CD4-positive, alpha-beta T cell (primary cell): ENCODE results near the gene KRT76. TPM values are rescaled to one million over a fixed set of nuclear protein-coding genes. Genes with fewer than 3 reads are reported as not detected.

Experiments
- ATAC-seq: fragments of 200-7000 bp; cut with Tn5 transposase; one replicate; pipeline ENCODE4 v1.10.0; 2022; ENCODE audit warnings: mild to moderate bottlenecking; ENCODE audit not compliant: poor library complexity
- CTCF ChIA-PET: fragments of 350-600 bp; sonication (Branson Sonifier 250); formaldehyde crosslinking; loops from one replicate; lab custom pipeline; 2021; ENCODE audit warnings: antibody characterized with exemption, inconsistent platforms; lab: Charles Lee
- POLR2A ChIA-PET: fragments of 350-600 bp; sonication (Branson Sonifier 250); formaldehyde crosslinking; loops from one replicate; lab custom pipeline; 2021; ENCODE audit warnings: antibody characterized with exemption, inconsistent platforms; lab: Charles Lee
- DNase-seq, 14 experiments: peaks; one replicate each; pipeline ENCODE4 v3.0.0-alpha.2; 2013 to 2020; ENCODE audit warnings: mixed read lengths in 2 of 14
- H3K27ac ChIP-seq, 2 donors: one replicate each; pipeline versions ENCODE4 v1.5.1 to v1.7.0; 2013; ENCODE audit warnings: low read length in 2 of 2, low read depth in 1 of 2, mild to moderate bottlenecking in 1 of 2
- H3K27me3 ChIP-seq, 2 experiments: 1 replicate in 1 of 2; 2 replicates in 1 of 2; pipeline versions ENCODE4 v1.6.1 to v1.7.0; 2013; ENCODE audit warnings: low read length in 2 of 2, control low read depth in 1 of 2, mild to moderate bottlenecking in 1 of 2, moderate library complexity in 1 of 2; ENCODE audit not compliant: insufficient read depth in 2 of 2, control insufficient read depth in 1 of 2
- H3K36me3 ChIP-seq: one replicate; pipeline ENCODE4 v1.6.1; 2013; ENCODE audit warnings: low read length, control low read depth; ENCODE audit not compliant: insufficient read depth
- H3K4me1 ChIP-seq: one replicate; pipeline ENCODE4 v1.6.1; 2013; ENCODE audit warnings: low read length, control low read depth; ENCODE audit not compliant: insufficient read depth
- H3K4me3 ChIP-seq: one replicate; pipeline ENCODE4 v1.5.1; 2013; ENCODE audit warnings: mild to moderate bottlenecking, low read length, moderate library complexity
- H3K9me3 ChIP-seq, 2 experiments: 1 replicate in 1 of 2; 2 replicates in 1 of 2; pipeline versions ENCODE4 v1.6.1 to v1.7.0; 2013; ENCODE audit warnings: low read length in 2 of 2, mild to moderate bottlenecking in 2 of 2, control low read depth in 1 of 2, moderate library complexity in 1 of 2; ENCODE audit not compliant: control insufficient read depth in 1 of 2, insufficient read depth in 1 of 2
- H3K27ac Mint-ChIP-seq: one replicate; pipeline ENCODE4 v1.8.0; 2020; ENCODE audit warnings: mixed read lengths
- H3K27me3 Mint-ChIP-seq: one replicate; pipeline ENCODE4 v1.8.0; 2021; ENCODE audit warnings: mixed read lengths
- H3K36me3 Mint-ChIP-seq: one replicate; pipeline ENCODE4 v1.8.0; 2021; ENCODE audit warnings: low read depth, mixed read lengths
- H3K4me1 Mint-ChIP-seq: one replicate; pipeline ENCODE4 v1.8.0; 2021; ENCODE audit warnings: low read depth, mixed read lengths
- H3K4me3 Mint-ChIP-seq: one replicate; pipeline ENCODE4 v1.8.0; 2020; ENCODE audit warnings: mild to moderate bottlenecking, mixed read lengths
- H3K9me3 Mint-ChIP-seq: one replicate; pipeline ENCODE4 v1.8.0; 2020; ENCODE audit warnings: mixed read lengths
- intact Hi-C, 2 experiments: fragments of 100-400 bp; cut with DNase I in 1 of 2; cut with micrococcal nuclease in 1 of 2; formaldehyde crosslinking; loops; one replicate each; pipeline versions ENCODE4 v1.15.1 to v1.9.0; 2023 to 2025; cut with DNase I, micrococcal nuclease
- total RNA-seq, 174 experiments: library from RNA in 2 of 174; stranded (reverse) in 2 of 174; gene quantifications; one replicate each; pipeline ENCODE4 v1.2.3 and lab custom pipeline; 2021 to 2026
- TF ChIP-seq, protein P1 (sequence below): fragments of 200-600 bp; IDR thresholded peaks from one replicate; pipeline ENCODE4 v1.8.0; 2022; ENCODE audit warnings: antibody characterized with exemption, mild to moderate bottlenecking

KRT76 gene
- total RNA-seq, 2 experiments from 2014 or later, result not detected

- H3K27ac Mint-ChIP-seq, result no peak overlapping the region
- H3K9me3 Mint-ChIP-seq, result no peaks in the 10 kb centered on the region
- no peaks in the 10 kb centered on the region for H3K27me3 ChIP-seq
- no peak overlapping the region for H3K4me3 Mint-ChIP-seq
- H3K36me3 Mint-ChIP-seq, result no peaks in the 10 kb centered on the region
- ATAC-seq (no peak), DNase-seq (no peak)
- H3K9me3 ChIP-seq, result peaks cover 0 to 5% of the 10 kb centered on the region in 2 experiments
- H3K27me3 Mint-ChIP-seq, result no peaks in the 10 kb centered on the region
- TF ChIP-seq, protein P1, sequence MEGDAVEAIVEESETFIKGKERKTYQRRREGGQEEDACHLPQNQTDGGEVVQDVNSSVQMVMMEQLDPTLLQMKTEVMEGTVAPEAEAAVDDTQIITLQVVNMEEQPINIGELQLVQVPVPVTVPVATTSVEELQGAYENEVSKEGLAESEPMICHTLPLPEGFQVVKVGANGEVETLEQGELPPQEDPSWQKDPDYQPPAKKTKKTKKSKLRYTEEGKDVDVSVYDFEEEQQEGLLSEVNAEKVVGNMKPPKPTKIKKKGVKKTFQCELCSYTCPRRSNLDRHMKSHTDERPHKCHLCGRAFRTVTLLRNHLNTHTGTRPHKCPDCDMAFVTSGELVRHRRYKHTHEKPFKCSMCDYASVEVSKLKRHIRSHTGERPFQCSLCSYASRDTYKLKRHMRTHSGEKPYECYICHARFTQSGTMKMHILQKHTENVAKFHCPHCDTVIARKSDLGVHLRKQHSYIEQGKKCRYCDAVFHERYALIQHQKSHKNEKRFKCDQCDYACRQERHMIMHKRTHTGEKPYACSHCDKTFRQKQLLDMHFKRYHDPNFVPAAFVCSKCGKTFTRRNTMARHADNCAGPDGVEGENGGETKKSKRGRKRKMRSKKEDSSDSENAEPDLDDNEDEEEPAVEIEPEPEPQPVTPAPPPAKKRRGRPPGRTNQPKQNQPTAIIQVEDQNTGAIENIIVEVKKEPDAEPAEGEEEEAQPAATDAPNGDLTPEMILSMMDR, result no peak
- ChIA-PET POLR2A (no interaction called here), CTCF (interaction anchor here (0.8 kb wide), 1 partner anchor 12 kb away, joined by 4 read pairs; no protein-coding TSS in a partner anchor)
- no peaks in the 10 kb centered on the region for H3K4me1 ChIP-seq
- intact Hi-C loops, result no loop called here
- H3K4me1 Mint-ChIP-seq, result no peaks in the 10 kb centered on the region
- H3K36me3 ChIP-seq, result no peaks in the 10 kb centered on the region
- no peak overlapping the region for H3K27ac ChIP-seq
- H3K4me3 ChIP-seq, result no peak overlapping the region
Observed at GRCh38 chr12:52776435-52776834, 710 bp downstream of the KRT76 start.

DNA sequence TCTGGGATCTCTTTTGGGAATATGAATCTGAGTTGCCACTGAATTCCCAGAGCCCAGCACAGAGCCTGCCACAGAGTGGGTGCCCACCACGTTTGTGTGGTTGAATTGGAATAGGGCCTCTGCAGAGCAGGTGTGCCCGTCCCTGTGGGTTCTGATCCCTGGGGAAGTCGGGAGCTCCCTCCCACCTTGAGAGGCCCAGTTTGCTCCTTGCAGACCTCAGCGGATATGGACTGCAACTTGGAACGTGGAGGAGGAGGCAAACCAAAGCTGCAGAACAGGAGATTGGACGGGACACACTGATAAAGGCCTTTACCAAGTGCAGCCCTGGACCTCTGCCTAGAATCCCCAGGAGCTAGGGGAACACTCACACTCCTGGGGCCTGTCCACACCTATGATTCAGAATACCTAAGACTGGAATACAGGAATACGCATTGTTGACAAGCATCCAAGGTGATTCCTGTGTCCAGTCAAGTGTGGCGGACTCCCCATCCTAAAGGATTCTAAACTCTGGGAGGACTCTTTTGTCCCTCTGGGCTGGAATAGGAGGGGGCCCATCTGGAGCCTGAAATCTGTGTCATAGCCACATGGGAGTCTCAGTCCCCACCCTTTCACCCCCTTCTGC is 2.4 kb downstream of the KRT76 start:
- no peaks in the 10 kb centered on the region for H3K4me1 ChIP-seq
- Mint-ChIP-seq H3K27ac (no peak overlapping the region), H3K27me3 (peaks cover 4% of the 10 kb centered on the region), H3K4me3 (no peak overlapping the region), H3K4me1 (no peaks in the 10 kb centered on the region), H3K9me3 (no peaks in the 10 kb centered on the region), H3K36me3 (no peaks in the 10 kb centered on the region)
- DNase-seq (no peak), ATAC-seq (no peak)
- intact Hi-C loops, result no loop called here
- TF ChIP-seq, protein P1, result no peak
- CTCF ChIA-PET, result no interaction called here
- peaks cover 0 to 8% of the 10 kb centered on the region in 2 experiments for H3K9me3 ChIP-seq
- POLR2A ChIA-PET, result no interaction called here
- no peaks in the 10 kb centered on the region for H3K27me3 ChIP-seq
- no peaks in the 10 kb centered on the region for H3K36me3 ChIP-seq
- no peak overlapping the region for H3K27ac ChIP-seq
- no peak overlapping the region for H3K4me3 ChIP-seq

- Histone ChIP-seq H3K4me3 (no peak overlapping the region), H3K9me3 (peaks cover 0 to 8% of the 10 kb centered on the region in 2 experiments), H3K27me3 (no peaks in the 10 kb centered on the region), H3K27ac (no peak overlapping the region), H3K36me3 (no peaks in the 10 kb centered on the region), H3K4me1 (no peaks in the 10 kb centered on the region)
- Mint-ChIP-seq H3K27me3 (peaks cover 4% of the 10 kb centered on the region), H3K36me3 (no peaks in the 10 kb centered on the region), H3K9me3 (no peaks in the 10 kb centered on the region), H3K4me1 (no peaks in the 10 kb centered on the region), H3K27ac (no peak overlapping the region), H3K4me3 (no peak overlapping the region)
- ATAC-seq (no peak), DNase-seq (no peak)
- CTCF ChIA-PET, result no interaction called here
- POLR2A ChIA-PET, result no interaction called here
- intact Hi-C loops, result no loop called here
- TF ChIP-seq, protein P1, result no peak
Observed at GRCh38 chr12:52772772-52773171, 4.4 kb downstream of the KRT76 start.
